NCI-H2081 treated with DMSO at 0.1 percent for 48 hours (cell line): Measurements from ENCODE around the gene NCKAP5L.
"Not testable (repeated sequence)": the region's sequence is repeated elsewhere in the genome, so short reads cannot be mapped to it uniquely, and the experiment has no call there.

Experiments used
- DNase-seq: peaks from one replicate; lab custom pipeline; 2025; lab: John Stamatoyannopoulos, UW

The NCKAP5L gene

DNA sequence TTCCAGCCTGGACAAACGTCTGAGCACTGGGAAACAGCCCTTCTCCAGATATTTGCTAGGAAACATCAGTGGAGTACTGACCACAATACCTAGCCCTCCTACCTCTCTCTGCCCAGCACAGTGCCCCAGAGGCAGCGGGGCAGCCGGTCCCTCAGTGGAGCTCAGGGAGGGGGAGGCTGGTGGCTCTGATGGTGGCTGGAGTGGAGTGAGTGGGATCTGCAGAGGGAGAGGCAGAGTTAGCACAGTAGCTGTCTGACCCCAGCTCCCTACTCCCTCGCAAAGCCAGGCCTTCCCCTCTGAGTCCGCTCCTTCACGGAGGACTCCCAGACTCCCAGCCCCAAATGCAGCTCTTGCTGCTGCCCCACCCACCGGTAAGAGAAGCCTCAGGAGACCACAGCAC, 30.0 kb downstream of the NCKAP5L start:
- DNase-seq, result no peak

DNA sequence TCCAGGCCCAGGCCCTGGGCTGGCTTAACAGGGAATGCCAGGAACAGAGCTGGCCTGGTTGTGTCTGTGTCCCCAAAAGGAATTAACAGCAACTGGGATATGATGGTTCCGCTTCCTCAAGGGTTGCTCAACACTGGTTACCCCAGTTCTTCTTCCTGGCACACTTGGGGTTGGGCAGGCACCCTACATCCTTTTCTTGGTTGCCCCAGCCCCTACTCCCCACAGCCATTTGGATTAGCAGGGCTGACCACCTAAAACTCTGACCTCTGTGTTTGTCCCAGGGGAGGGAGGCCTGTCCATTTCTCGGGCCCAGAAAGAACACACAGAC, 30.8 kb downstream of the NCKAP5L start:
- no peak for DNase-seq

DNA sequence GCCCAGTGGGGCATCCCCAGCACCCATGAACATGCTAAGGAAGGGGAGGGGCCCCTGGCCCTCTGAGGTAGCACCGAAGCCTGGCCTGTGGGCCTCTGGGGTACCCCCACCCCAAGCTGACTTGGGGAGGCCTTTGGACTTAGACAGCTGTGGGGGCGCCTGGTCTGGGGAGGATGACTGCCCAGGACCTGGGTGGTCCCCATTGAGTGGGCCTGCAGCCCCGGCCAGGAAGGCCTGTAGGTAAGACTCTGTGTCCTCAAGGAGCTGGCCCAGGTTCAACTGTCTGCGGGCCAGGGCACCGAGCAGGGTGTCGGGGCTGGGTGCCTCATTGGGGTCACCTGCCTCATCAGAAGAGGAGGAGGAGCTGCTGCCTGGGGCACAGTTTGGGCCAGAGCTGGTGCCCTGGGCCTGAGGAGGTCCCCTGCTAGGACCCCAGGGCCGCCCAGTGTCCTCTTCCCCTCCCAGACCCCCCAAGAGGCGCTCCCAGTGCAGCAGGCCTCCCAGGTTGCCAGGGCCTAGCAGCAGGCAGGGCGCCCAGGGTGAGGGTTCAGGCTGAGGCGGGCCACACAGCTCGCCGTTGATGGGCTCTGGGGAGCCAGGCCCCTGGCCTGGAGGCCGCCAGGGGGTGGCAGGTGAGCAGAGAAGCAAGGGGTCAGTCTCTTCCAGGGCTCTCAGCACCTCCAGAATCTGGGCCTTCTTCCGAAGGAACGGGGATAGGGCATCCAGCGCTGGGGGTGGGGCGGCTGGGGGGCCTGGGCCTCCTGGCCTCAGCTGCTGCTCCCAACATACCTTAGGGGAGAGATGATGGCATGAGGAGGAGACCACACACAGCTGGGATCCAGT, 31.4 kb downstream of the NCKAP5L start:
- no peak for DNase-seq

- DNase-seq, result no peak
Observed at GRCh38 chr12:49796155-49796554, 32.1 kb downstream of the NCKAP5L start.

DNA sequence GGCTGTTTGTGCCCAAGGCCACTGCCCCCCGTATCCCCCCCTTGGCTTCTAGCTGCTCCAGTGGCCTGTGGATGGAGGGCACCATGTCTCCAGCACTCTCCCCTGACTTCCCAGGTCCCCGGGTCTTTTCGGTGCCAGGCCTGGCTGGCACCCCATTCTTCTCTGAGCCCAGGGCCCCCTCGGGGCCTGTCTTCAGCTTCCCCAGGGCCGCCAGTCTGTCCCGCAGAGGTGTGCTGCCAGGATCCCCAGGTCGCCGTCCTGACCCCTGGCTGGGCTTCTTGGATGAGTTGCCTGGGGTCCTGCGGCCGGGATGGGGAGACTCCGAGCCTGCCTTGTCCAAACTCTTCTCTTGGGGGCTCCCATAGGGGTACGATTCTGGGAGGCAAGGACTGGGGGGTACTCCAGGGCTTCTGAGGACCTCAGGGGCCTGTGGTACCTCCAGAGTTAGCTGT, 32.5 kb downstream of the NCKAP5L start:
- no peak for DNase-seq

DNA sequence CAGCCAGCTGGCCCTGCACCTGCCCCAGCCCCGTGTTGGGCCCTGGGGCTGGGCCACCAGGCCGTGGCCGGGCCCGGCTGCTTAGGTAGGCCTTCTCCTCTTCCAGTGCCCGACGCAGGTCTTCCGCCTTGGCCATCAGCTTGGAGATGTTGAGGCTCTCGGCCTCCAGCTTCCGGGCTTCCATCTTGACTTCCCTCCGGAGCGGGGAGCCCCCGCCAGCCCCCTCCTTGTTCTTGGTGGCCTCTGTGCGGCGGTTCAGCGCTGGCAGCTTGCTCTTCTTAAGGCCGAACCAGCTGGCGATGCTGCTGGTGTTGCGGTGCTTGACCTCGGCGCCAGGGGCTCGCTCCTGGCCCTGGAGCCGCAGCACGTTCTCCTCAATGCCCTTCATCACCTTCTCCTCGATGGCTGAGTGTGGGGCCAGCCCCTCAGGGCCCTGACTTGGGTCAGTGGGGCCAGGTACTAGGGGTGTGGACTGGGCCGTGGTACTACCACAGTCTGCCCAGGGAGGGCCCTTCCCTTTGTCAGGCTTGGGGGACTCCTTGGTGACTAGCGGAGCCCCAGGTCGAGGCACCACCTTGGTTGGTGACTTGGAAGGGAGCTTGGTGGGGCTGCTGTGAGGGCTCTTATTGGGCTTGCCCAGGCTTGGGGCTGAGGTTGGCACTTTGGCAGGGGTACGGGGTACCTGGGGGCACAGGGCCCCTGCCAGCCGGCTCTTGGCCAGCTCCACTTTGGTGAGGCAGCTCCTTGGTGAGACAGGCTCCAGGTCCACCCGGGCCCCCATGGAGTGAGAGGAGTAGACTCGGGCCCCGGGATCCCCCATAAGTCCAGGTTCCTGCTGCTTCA, 33.2 kb downstream of the NCKAP5L start:
- DNase-seq, result no peak

GRCh38 chr12:49794021-49794420, 34.2 kb downstream of the NCKAP5L start:
- DNase-seq, result no peak

- DNase-seq, result no peak
Observed at GRCh38 chr12:49793620-49794019, 34.6 kb downstream of the NCKAP5L start.

DNA sequence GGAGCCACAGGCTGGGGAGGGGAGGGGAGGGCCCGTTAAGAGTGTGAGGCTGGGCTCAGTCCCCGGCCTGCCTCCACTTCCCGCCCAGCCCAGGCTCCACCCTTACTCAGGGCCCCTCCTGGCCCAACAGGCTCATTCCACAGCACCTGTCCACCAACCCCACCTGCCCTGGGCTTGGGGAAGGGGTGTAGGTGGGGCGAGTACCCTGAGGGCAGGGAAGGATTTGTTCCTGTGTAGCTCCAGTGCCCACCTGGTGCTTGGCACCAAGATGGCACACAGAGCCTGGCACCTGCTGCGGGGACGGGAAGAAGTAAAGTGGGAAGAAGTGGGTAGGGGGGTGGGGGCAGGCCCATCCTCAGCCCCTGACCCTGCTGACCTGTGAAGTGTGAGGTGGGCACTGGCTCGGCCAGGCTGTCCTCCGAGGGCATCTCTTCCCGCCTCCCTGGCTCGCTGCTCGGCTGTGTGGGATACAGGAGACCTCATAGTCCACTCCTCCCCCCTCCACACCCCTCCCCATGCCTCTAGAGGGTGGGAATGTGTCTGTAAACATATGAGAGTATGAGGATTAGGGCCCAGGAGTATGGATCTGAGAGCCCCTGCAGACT, 35.1 kb downstream of the NCKAP5L start:
- DNase-seq, result no peak

DNA sequence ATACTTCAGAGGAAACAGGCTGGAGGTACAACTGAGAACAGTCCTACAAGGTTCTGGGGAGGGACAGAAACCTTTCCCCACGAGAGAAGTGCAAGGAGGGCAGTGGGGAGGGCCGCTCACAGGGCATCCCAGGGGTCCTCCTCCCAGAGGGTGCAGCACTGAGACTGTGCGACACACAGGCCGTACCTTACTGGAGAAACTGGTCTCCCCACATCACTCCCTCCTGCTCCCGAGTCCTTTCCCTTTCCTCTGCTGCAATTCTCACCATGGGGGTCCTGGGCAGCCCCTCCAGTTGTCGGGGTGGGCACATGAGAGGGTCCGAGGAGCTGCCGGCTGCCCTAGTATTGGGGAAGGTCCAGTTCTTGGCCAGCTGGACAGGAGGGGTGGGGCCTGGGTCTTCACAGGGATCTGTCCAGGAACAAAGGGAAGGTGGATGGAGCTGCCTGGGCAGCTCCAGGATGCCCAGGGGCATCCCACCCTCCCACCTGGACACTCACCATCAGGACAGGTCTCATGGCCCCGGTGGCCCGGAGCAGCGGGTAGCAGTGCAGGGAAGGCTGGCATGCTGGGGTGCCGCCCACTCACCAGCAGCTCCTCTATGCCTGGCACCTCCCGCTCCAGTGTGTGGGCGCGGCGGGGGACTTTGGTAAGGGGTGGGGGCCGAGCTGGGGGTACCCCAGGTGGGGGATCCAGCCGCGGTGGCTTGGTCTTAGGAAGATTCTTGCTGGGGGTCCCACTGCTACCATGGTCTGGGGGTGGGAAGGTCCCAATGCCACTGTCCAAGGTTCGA, 35.8 kb downstream of the NCKAP5L start:
- DNase-seq, result no peak

- DNase-seq, result no peak
Observed at GRCh38 chr12:49791700-49792099, 36.5 kb downstream of the NCKAP5L start.

DNA sequence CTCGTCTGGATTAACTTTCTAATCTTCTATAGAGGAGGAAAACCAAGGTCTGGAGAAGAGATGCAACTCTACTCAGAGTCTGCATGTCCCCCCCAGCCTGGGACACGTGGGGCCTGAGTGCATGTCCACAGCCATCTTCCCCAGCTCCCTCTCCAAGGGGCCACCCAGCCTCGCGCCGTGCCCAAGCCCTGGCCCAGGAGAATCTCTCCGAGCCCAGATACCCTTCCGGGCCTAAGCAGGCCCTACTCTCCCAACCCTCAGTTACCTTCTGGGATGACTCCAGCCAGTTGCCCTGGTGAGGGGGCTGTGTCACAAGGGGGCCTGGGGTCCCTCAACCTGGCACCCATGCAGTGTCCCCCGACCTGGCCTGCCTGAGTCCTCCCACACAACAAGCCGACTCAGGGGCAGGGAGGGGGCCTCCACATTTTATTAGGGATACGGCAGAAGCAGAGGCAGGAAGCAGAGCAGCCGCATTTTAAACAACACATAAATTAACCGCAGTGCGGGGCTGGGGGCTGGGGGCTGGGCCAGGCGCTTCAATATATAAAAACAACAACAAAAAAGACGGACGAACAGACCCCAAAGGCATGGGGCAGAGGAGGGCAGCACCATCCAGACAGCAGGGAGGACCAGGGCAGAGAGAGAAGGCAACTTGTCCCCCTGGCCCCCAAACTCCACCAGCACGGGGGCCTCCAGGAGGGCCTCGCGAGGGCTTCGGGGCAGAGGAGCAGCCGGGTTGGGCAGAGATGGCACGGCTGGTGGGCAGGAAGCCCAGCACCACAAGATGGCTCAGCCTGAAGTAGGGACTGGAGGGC, 37.3 kb downstream of the NCKAP5L start:
- DNase-seq, result no peak

DNA sequence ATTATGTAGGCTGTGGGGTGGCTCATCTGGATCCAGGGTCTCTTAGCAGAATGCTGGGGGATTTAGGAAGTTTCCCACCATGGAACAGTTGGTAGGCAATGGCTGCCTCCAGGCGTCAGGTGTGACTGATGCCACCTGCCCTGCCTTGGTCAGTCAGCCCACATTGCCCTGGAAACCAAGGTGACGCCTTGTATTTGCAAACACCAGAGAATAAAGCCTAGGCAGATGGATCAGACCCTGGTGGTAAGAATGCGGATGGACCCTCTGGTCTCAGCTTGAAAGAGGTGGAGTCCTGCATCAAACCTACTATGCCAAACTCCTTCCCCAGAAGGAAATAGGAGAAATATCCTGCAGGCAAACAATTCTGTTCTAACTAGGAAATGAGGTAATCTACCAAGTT, 38.2 kb downstream of the NCKAP5L start:
- DNase-seq, result no peak

DNA sequence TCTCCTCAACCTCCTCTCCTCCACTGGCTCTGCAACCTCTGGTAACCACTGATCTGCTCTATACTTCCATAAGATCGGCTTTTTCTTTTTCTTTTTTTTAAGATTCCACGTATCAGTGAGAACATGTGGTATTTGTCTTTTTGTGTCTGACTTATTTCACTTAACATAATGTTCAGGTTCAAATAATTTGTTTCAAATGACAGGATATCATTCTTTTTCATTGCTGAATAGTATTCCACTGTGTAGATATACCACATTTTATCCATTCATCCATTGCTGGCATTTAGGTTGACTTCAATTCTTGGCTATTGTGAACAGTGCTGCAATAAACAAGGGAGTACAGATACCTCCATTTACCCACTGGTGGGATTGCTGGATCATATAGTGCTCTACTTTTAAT, 40.5 kb downstream of the NCKAP5L start:
- DNase-seq, result no peak

DNA sequence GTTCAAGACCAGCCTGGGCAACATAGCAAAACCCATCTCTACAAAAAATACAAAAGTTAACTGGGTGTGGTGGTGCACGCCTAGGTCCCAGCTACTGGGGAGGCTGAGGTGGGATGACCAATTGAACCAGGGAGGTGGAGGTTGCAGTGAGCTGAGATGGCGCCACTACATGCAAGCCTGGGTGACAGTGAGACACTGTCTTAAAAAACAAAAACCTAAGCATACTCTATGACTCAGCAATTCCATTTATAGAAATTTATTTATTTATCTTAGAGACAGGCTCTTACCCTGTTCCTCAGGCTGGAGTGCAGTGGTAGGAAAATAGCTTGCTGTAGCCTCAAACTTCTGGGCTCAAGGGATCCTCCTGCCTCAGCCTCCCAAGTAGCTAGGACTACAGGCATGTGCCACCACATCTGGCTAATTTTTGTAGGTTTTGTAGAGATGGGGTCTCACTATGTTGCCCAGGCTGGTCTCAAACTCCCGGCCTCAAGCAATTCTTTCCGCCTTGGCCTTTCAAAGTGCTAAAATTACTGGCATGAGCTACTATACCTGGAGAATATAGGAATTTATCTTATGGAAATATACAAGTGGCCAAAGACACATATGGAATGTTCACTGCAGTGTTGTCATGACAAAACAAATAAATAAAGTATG, 43.3 kb downstream of the NCKAP5L start:
- no peak for DNase-seq

- DNase-seq, result no peak
Observed at GRCh38 chr12:49783917-49784676, 44.1 kb downstream of the NCKAP5L start.

GRCh38 chr12:49780914-49781313, 47.3 kb downstream of the NCKAP5L start:
- DNase-seq, result not testable (repeated sequence)

DNA sequence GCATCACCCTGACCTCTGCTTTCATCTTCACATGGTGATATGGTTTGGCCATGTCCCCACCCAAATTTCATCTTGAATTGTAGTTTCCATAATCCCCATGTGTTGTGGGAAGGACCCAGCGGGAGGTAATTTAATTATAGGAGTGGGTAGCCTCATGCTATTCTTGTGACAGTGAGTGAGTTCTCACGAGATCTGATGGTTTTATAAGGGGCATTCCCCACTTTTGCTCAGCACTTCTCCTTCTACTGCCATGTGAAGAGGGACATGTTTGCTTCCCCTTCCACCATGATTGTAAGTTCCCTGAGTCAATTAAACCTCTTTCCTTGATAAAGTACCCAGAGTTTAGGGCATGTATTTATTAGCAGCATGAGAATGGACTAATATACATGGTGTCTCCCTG, 48.6 kb downstream of the NCKAP5L start:
- no peak for DNase-seq

GRCh38 chr12:49777800-49778748, 50.1 kb downstream of the NCKAP5L start:
- no peak for DNase-seq
